ENCODE results near the gene AICDA.
"Not testable (repeated sequence)": the region's sequence is repeated elsewhere in the genome, so short reads cannot be mapped to it uniquely, and the experiment has no call there.

The AICDA gene

GRCh38 chr12:8609061-8609570 lies 3.5 kb downstream of the AICDA start:
- DNase-seq = peak; percentile 1

DNA sequence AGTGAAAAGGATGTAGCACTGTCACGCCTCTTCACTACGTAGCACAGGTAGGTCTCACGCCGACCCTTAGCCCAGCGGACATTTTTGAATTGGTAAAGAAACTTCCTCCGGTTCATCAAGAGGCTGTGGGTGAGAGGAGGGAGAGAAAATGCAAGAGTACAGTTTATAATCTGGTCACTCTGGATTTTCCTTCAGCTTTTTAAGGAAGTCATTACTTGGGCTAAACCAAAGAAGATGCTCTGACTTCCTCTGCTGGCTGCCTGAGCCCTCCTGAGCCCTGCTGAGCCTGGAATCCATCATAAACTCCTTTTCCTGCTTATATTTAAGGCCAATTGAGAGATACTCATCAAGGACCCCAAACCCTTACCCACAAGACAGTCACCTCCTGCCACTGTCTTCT lies 5.8 kb downstream of the AICDA start:
- DNase-seq = no peak

GRCh38 chr12:8605057-8605456 lies 7.6 kb downstream of the AICDA start:
- no peak for DNase-seq

GRCh38 chr12:8603856-8604255 lies 8.8 kb downstream of the AICDA start:
- DNase-seq = no peak

DNA sequence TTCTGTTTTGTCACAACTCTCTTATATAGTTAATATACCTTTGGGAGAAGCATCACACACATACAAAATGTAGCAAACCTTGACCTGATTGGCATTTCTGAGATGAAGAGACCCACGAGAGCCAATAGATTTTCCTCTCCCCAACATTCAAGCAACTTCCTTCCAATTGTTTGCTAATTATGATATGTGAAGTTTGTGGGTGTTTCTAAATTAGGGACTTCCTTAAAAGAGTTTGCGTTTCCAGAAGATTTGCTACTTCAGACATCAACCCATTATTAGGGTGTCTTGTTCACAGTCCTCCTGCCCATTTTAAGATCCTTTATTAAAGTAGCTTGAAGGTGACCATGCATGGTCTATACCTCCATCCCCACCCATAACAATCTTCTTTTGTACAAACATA lies 9.4 kb downstream of the AICDA start:
- no peak for DNase-seq

DNA sequence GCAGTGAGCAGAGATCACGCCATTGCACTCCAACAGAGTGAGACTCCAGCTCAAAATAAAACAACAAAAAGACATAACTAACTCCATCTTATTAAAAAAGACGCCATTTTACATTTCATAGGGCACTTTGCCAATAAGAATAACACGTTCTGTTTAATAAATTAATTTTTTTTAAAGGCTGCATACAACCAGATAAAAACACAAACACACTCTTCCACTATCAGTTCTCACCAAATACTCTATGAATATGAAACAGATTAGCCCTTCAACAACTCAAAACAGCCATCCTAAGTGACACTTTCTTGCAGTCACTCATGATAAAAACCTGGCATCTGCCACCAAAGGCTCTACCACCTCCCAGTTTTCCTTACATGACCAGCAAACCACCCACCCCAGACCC lies 16.1 kb downstream of the AICDA start:
- DNase-seq = no peak

DNA sequence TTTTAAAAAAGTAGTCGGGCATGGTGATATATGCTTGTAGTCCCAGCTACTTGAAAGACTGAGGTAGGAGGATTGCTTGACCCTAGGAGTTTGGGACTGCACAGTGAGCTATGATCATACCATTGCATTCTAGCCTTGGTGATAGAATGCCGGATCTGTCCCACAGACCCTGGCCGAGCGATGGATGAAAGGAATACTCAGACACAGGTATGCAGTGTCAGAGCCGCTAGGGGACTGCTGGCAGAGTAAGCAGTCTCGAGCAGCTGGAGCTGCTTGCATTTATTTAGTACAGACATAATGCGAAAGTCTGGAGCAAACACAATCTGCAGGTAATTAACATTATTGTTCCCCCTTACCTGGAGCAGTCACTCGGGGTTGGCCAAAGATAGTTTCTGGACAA lies 18.6 kb downstream of the AICDA start:
- no peak for DNase-seq

DNA sequence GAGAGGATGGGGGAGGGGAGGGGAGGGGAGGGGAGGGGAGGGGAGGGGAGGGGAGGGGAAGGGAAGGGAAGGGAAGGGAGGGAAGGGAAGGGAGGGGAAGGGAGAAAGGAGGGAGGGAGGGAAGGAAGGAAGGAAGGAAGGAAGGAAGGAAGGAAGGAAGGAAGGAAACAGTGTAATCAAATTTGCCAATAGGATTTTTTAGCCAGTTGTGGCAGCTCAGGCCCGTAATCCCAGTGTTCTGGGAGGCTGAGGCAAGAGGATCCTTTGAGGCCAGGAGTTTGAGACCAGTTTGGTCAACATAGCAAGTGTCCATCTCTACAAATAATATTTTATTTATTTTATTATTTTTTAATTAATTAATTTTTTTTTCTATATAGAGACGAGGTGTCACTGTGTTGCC lies 19.4 kb downstream of the AICDA start:
- no peak for DNase-seq

- no peak for DNase-seq
These were observed 21.7 kb downstream of the AICDA start for GRCh38 chr12:8590842-8591545.

DNA sequence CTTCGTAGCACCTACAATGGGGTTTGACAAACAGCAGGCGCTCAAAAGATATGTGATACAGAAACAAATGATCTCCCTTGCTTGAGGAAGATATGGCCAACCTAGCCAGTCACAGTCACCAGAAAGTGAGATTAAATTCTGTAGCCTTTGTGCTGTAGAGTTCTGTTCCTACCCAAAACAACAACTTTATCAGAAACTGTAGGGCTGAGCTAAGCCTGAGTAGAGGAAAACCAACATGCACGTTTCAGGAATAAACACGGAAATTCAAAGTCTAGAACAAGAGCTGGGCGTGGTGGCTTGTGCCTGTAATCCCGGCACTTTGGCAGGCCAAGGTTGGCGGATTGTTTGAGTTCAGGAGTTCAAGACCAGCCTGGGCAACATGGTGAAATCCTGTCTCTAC lies 23.0 kb downstream of the AICDA start:
- no peak for DNase-seq

GRCh38 chr12:8584478-8584877 lies 28.2 kb downstream of the AICDA start:
- not testable (repeated sequence) for DNase-seq

GRCh38 chr12:8584004-8584403 lies 28.7 kb downstream of the AICDA start:
- no peak for DNase-seq

DNA sequence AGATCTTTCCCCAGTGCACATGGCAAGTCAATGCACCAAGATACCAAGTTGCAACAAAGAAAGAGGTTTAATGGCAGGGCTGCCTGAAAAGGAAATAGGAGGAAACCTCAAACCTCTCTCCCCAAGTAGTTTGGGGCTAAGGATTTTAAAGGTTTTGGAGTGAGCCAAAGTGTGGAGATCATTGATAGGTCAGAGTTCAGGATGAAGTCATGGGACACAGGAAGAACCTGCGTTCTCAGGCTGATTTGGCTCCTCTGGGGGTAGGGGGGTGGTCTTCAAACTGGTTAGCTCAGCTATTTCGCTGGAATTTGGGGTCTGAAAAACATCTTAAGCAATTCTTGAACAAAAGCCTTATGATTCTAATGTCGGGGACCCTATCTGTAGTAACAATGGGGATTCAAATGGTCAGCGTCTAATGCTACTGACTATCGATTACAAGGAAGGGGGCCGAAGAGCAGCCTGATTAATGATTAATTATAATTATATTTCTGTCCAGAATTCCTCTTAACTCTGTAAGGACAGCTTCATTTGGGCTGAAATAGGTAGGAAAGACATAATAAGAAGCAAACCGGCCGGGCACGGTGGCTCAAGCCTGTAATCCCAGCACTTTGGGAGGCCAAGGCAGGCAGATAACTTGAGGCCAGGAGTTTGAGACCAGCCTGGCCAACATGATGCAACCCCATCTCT lies 31.4 kb downstream of the AICDA start:
- no peak for DNase-seq

DNA sequence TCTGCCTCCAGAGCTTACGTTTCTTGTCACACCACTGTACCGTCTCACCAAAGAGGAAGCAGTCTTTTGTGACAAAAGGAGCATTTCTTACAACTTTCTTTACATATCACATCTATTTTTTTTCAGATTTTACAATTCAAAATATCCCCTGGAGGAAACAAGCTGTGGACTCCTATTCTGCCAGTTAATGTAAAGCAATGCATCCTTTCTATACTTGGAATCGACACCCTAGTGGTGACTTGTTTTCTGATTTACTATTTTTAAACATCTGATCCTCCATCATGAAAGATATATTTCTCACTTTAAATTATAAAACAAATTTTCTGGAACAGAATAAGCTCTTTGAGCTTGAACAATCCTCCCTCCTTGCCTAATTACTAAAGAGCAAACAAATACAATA lies 34.8 kb downstream of the AICDA start:
- DNase-seq = no peak

- no peak for DNase-seq
These were observed 40.2 kb downstream of the AICDA start for GRCh38 chr12:8572507-8572906.

DNA sequence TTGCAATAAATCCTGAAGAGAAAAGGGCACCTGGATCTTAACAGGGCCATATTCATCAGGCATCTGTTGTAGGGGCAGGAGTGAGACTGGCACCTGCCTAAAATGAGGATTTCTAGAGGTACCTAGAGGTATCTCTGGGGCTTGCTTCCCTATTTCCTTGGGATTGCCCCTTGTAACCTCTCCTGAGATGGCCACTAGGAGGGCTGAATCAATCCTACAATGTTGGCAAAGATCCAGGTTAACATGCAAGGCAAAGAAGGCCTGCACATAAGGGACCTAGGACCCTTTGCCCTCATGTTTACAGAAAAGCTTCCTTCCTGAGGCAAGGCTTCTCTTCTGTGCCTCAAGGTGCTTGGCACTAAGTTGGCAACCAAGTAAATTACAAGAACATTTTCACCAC lies 46.1 kb downstream of the AICDA start:
- DNase-seq = no peak

DNA sequence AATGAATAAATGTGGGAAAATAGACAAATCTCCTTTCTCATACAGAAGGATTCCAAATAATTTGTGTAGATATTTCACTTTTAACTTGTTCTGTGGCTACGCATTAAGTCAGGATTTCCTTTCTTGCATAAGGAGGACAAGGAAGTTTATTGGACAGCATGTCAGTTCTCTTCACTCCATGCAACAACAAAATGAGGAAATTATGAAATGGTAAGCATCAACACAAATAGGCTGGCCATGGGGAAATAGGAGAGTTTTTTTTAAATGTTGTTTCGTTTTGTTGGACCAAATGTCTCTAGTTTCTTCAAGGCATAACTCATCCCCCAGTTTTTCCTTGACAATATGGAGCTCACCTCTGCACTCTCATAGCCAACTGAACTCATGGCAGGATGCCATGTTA lies 46.6 kb downstream of the AICDA start:
- not testable (repeated sequence) for DNase-seq

DNA sequence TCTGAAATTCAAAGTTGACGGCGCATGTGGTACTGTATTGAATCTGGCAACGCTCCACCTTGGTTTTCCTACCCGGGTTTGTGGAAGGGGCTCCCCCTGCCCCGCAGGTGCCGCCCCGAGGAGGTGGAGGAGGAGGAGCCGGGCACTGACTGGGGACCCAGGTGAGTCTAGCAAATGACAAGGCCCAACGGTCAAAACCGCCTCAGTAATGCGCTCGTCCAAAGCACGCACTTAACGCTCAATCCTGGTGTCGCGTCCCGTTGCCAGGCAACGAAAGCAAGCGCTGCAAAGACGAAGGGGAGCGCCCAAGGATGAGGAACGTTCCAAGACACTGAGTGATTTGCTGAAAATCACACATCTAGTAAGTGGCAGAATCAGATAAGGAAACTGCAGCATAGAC lies 48.0 kb downstream of the AICDA start:
- no peak for DNase-seq

DNA sequence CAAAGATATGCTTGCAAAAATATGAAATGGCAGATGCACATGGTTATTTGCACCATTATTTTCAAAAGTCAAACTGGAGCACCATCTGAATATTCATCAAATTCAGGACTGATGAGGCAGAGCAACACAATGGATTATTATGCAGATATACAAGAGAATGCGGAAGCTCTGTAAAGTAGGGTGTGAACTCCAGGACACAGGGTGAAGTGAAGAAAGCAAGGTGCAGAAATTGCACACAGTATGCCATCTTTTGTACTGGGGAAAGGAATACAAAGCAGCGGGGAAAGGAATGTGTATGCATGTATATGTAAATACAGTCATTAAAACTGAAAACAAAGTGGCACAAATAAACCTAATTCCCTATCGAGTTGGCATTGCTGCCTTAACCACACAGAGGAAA lies 49.3 kb downstream of the AICDA start:
- no peak for DNase-seq

- no peak for DNase-seq
These were observed 50.3 kb downstream of the AICDA start for GRCh38 chr12:8562310-8562709.

GRCh38 chr12:8561011-8561410 lies 51.6 kb downstream of the AICDA start:
- no peak for DNase-seq

DNA sequence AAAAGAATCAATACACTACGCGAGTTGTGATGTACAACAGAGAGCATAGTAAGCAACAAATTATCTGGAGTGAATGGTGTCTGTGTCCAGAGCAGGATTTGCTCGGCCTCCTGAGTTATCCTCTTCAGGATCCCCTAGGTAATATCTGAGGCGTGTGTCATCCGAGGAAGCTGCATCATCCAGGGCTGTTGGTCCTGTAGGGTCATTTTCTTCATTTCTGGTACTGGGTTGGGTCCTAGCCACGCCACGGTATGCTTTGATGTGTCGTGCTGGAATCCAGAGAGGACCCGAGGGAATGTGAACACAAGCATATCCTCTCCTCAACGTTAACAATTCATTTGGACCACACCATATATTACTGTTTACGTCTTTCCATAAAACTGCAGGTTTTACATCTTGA lies 53.0 kb downstream of the AICDA start:
- DNase-seq = no peak

DNA sequence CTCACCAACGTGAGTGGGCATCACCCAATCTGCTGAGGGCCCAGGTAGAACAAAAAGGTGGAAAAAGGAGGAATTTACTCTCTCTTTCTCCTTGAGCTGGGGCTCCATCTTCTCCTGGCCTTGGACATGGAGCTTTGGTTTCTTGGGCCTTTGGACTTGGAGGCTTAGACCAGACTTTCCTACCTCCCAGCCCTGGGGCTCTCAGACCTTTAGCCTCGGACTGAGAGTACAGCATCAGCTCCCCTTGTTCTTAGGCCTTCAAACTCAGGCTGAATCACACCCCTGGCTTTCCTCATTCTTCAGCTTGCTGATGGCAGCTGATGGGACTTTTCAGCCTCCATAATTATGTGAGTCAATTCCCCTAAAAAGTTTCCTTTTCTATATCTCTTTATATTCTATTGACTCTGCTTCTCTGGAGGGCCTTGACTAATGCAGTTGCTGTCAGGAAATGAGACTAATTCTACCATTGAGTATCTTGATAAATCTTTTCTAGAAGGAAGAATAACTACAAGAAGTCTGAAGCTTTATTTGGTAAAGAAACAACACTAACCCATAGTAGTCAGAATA lies 56.0 kb downstream of the AICDA start:
- no peak for DNase-seq

GRCh38 chr12:8554451-8555195 lies 58.0 kb downstream of the AICDA start:
- no peak for DNase-seq

Measured in NCI-H748 treated with DMSO at 0.1 percent for 48 hours (cell line).